HG03139 (cell line): ENCODE results near the gene CEP192.
"Not testable (repeated sequence)": the region's sequence is repeated elsewhere in the genome, so short reads cannot be mapped to it uniquely, and the experiment has no call there.

Experiments
- ATAC-seq: cut with Tn5 transposase; IDR thresholded peaks from one replicate; pipeline ENCODE4 v1.9.1; 2021; ENCODE audit not compliant: unreplicated experiment

Gene CEP192

GRCh38 chr18:12991821-12992179, 638 bp downstream of the CEP192 start:
- ATAC-seq: no peak

GRCh38 chr18:12993439-12993838, 2.3 kb downstream of the CEP192 start:
- no peak for ATAC-seq

GRCh38 chr18:12995424-12995823, 4.3 kb downstream of the CEP192 start:
- no peak for ATAC-seq

GRCh38 chr18:12995952-12996477, 4.9 kb downstream of the CEP192 start:
- ATAC-seq: no peak

GRCh38 chr18:12996661-12997292, 5.6 kb downstream of the CEP192 start:
- ATAC-seq: no peak

- not testable (repeated sequence) for ATAC-seq
These were observed 6.2 kb downstream of the CEP192 start for GRCh38 chr18:12997330-12997729.

GRCh38 chr18:12998332-12999060, 7.3 kb downstream of the CEP192 start:
- no peak for ATAC-seq

- ATAC-seq: no peak
These were observed 12.3 kb downstream of the CEP192 start for GRCh38 chr18:13003466-13003896.

GRCh38 chr18:13004396-13004795, 13.2 kb downstream of the CEP192 start:
- ATAC-seq: no peak

GRCh38 chr18:13005289-13005688, 14.1 kb downstream of the CEP192 start:
- no peak for ATAC-seq

- no peak for ATAC-seq
These were observed 15.5 kb downstream of the CEP192 start for GRCh38 chr18:13006531-13007247.

- ATAC-seq: no peak
These were observed 16.0 kb downstream of the CEP192 start for GRCh38 chr18:13007248-13007560.

GRCh38 chr18:13011719-13012118, 20.6 kb downstream of the CEP192 start:
- no peak for ATAC-seq

- ATAC-seq: no peak
These were observed 23.1 kb downstream of the CEP192 start for GRCh38 chr18:13014232-13014631.

- ATAC-seq: no peak
These were observed 23.7 kb downstream of the CEP192 start for GRCh38 chr18:13014818-13015217.

- no peak for ATAC-seq
These were observed 26.2 kb downstream of the CEP192 start for GRCh38 chr18:13017247-13017875.

GRCh38 chr18:13018374-13018773, 27.2 kb downstream of the CEP192 start:
- no peak for ATAC-seq

GRCh38 chr18:13019301-13019700, 28.1 kb downstream of the CEP192 start:
- no peak for ATAC-seq

GRCh38 chr18:13022644-13023043, 31.5 kb downstream of the CEP192 start:
- ATAC-seq: no peak

GRCh38 chr18:13025233-13025632, 34.1 kb downstream of the CEP192 start:
- no peak for ATAC-seq

GRCh38 chr18:13026583-13027270, 35.6 kb downstream of the CEP192 start:
- ATAC-seq: no peak
